ENCODE results near the gene MYF5.

Gene MYF5

GRCh38 chr12:80708975-80709328 is 7.8 kb upstream of the MYF5 start:
- TF ChIP-seq, protein P1, sequence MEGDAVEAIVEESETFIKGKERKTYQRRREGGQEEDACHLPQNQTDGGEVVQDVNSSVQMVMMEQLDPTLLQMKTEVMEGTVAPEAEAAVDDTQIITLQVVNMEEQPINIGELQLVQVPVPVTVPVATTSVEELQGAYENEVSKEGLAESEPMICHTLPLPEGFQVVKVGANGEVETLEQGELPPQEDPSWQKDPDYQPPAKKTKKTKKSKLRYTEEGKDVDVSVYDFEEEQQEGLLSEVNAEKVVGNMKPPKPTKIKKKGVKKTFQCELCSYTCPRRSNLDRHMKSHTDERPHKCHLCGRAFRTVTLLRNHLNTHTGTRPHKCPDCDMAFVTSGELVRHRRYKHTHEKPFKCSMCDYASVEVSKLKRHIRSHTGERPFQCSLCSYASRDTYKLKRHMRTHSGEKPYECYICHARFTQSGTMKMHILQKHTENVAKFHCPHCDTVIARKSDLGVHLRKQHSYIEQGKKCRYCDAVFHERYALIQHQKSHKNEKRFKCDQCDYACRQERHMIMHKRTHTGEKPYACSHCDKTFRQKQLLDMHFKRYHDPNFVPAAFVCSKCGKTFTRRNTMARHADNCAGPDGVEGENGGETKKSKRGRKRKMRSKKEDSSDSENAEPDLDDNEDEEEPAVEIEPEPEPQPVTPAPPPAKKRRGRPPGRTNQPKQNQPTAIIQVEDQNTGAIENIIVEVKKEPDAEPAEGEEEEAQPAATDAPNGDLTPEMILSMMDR (IDR thresholded peaks at IDR 0.05): no peak
- peaks cover 66% of the 10 kb centered on the region for H3K27me3 Mint-ChIP-seq (ENCODE audit: low read depth, poor library complexity)

DNA sequence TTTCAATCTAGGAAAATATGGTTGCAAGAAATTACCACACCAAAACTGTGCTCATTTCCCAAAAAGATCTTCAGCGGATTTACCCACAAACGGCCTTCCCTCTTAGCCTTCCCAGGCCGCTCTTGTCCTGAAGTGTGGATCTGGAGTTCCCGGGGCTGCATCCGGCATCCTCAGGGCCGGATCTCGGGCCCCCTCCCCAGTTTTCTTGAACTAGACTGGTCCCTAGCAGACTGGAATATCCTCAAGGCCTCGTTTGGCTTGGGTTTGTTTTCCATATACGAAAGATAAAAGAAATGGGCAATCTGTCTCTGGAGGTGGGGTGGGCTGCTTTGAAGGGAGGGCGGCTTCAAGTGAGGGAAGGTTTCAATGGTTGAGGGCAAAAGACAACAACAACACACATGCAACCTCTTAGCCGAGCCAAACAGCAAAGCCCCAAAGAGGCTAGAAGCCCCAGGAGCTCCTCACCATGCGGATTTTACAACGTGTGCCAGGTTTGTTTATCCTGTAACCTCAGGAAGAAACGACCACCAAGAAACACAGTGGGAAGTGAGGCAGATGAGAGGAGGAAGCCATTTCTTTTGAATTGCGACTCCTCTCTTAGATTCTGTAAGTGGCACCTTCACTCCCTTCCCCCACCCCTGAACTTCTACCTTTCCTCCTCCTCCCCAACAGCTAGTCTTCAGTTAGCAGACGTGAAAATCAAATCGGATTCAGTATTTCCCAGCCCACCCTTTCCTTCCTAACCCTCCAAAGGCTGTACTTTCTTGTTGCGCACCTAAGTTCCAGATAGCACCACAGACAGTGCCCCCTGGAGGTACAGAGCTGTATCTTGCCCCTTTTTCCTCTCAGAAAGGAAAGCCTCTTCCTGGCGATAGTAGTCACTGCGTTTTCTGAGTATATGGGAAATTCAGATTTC is 6.6 kb upstream of the MYF5 start:
- peaks cover 64% of the 10 kb centered on the region for H3K4me1 Mint-ChIP-seq
- H3K36me3 Mint-ChIP-seq (ENCODE audit: low read depth): no peaks in the 10 kb centered on the region
- peaks cover 77% of the 10 kb centered on the region for H3K27me3 Mint-ChIP-seq (ENCODE audit: low read depth, poor library complexity)
- no peaks in the 10 kb centered on the region for H3K9me3 Mint-ChIP-seq
- TF ChIP-seq, protein P1 (IDR thresholded peaks at IDR 0.05): peak; percentile 64
- H3K27ac Mint-ChIP-seq: no peak overlapping the region
- H3K4me3 Mint-ChIP-seq: peak overlapping the region; percentile 56
- peak; percentile 28 for DNase-seq

More at GRCh38 chr12:80708975-80709328, 7.8 kb upstream of the MYF5 start:
- H3K27ac Mint-ChIP-seq: no peak overlapping the region
- peak overlapping the region; percentile 87 for H3K4me3 Mint-ChIP-seq
- H3K36me3 Mint-ChIP-seq (ENCODE audit: low read depth): no peaks in the 10 kb centered on the region
- H3K9me3 Mint-ChIP-seq: no peaks in the 10 kb centered on the region
- H3K4me1 Mint-ChIP-seq: peaks cover 53% of the 10 kb centered on the region
- no peak for DNase-seq

DNA sequence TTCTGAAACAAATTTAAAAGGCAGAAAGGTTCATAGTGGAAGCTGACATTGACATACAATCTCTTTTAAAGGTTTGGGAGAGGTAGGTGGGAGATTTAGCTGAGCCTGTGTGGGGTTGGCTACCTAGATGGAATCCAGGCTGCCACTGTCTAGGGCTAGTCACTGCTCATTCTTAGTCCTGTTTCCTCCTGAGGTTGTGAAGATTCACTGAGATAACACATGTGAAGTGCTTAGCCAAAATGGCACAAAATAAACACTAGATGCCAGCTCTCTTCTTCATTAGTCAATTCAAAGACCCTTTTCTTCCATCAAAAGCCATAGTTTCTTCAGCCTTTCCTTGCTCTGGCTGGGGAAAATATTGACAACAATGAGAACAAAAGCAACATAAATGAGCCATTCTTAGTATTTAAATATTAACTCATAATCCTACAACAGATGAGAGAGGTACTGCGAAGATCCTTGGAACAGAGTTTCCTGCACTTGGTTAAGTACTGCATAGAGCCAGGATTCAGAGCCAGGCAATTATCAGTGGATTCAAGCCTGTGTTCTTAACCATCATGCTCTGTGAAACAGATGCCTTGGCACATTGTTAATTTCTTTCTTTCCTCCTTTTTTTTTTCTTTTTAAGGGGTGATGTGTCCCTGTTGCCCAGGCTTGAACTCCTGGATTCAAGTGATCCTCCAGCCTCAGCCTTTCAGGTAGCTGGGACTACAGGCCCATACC is 5.8 kb upstream of the MYF5 start:
- Mint-ChIP-seq H3K4me1 (peaks cover 71% of the 10 kb centered on the region), H3K27ac (no peak overlapping the region), H3K36me3 (ENCODE audit: low read depth) (no peaks in the 10 kb centered on the region), H3K4me3 (no peak overlapping the region), H3K27me3 (ENCODE audit: low read depth, poor library complexity) (peaks cover 82% of the 10 kb centered on the region), H3K9me3 (no peaks in the 10 kb centered on the region)
- no peak for DNase-seq
- TF ChIP-seq, protein P1 (IDR thresholded peaks at IDR 0.05): no peak

- H3K9me3 Mint-ChIP-seq: no peaks in the 10 kb centered on the region
- H3K36me3 Mint-ChIP-seq (ENCODE audit: low read depth): no peaks in the 10 kb centered on the region
- peaks cover 73% of the 10 kb centered on the region for H3K4me1 Mint-ChIP-seq
- H3K27me3 Mint-ChIP-seq (ENCODE audit: low read depth, poor library complexity): peaks cover 79% of the 10 kb centered on the region
- no peak overlapping the region for H3K27ac Mint-ChIP-seq
- no peak for DNase-seq
- TF ChIP-seq, protein P1 (IDR thresholded peaks at IDR 0.05): no peak
- no peak overlapping the region for H3K4me3 Mint-ChIP-seq
Measured at GRCh38 chr12:80711866-80712265, 4.8 kb upstream of the MYF5 start.

DNA sequence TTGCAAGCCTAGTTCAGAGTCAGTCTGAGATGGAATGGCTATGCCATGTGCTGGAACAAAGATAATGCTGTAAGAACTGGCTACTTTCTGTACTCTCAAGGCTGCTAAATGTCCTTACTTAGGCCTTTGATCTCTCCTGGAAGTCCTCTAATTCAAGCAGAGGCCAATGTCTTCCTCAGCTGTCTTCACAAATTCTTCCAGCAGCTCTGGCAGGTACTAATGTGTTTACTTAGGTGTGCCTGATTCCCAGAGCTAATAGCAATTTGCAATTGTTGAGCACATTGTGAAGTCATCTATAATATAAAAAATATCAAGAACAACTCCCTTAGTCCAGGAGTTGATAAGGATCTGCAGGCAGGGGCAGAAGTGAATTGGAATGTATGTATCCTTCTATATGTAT is 3.8 kb upstream of the MYF5 start:
- Mint-ChIP-seq H3K27me3 (ENCODE audit: low read depth, poor library complexity) (peaks cover 76% of the 10 kb centered on the region), H3K27ac (no peak overlapping the region), H3K4me1 (peaks cover 65% of the 10 kb centered on the region), H3K9me3 (no peaks in the 10 kb centered on the region), H3K36me3 (ENCODE audit: low read depth) (no peaks in the 10 kb centered on the region), H3K4me3 (no peak overlapping the region)
- DNase-seq: no peak
- TF ChIP-seq, protein P1 (IDR thresholded peaks at IDR 0.05): no peak
